Esophagus muscularis mucosa (tissue), 4 donors: ENCODE measurements around the gene BMP6. TPM values are rescaled to one million over a fixed set of nuclear protein-coding genes. Genes with fewer than 3 reads are reported as not detected.
A peak's percentile ranks its signal among the peaks of the same experiment; 100 is the strongest.

Experiments
- DNase-seq: peaks from one replicate; pipeline ENCODE4 v3.0.0-alpha.2; 2017; ENCODE audit errors: extremely low spot score
- H3K27ac ChIP-seq, 4 donors: fragments of 200-600 bp; sonication (generic); replicated peaks in 1 of 4; 1 replicate in 3 of 4; 2 replicates in 1 of 4; pipeline ENCODE4 v1.5.1; 2016 to 2019; ENCODE audit warnings: mild to moderate bottlenecking in 1 of 4
- H3K27me3 ChIP-seq, 4 donors: fragments of 200-600 bp; sonication (generic); one replicate each; pipeline versions ENCODE4 v1.5.1 to v1.6.0; 2016 to 2019
- H3K36me3 ChIP-seq, 4 donors: fragments of 200-600 bp; sonication (generic); one replicate each; pipeline ENCODE4 v1.5.1; 2016 to 2019
- H3K4me1 ChIP-seq, 4 donors: fragments of 200-600 bp; sonication (generic); one replicate each; pipeline ENCODE4 v1.5.1; 2016 to 2019
- H3K4me3 ChIP-seq, 4 donors: fragments of 200-600 bp; sonication (generic); 1 replicate in 2 of 4; 2 replicates in 2 of 4; pipeline ENCODE4 v1.5.1; 2016 to 2019; ENCODE audit warnings: mild to moderate bottlenecking in 4 of 4, moderate library complexity in 1 of 4
- H3K9me3 ChIP-seq, 4 donors: fragments of 200-600 bp; sonication (generic); 1 replicate in 3 of 4; 2 replicates in 1 of 4; pipeline ENCODE4 v1.5.1; 2016 to 2019
- CTCF ChIP-seq, 3 experiments: fragments of 200-600 bp in 2 of 3; fragments of 450-650 bp in 1 of 3; sonication (generic) in 2 of 3; IDR thresholded peaks; one replicate each; pipeline ENCODE4 v1.5.1; 2017 to 2019; ENCODE audit warnings: antibody characterized with exemption in 3 of 3, mild to moderate bottlenecking in 2 of 3, moderate library complexity in 1 of 3
- EP300 ChIP-seq: sonication (generic); formaldehyde crosslinking; IDR thresholded peaks from one replicate; pipeline ENCODE4 v1.6.1; 2017; ENCODE audit warnings: antibody characterized with exemption
- POLR2A ChIP-seq: fragments of 450-650 bp; IDR thresholded peaks from one replicate; pipeline ENCODE4 v1.6.1; 2017; ENCODE audit warnings: antibody characterized with exemption, moderate library complexity, mild to moderate bottlenecking, low read depth
- POLR2AphosphoS5 ChIP-seq, 2 donors: sonication (generic); formaldehyde crosslinking; IDR thresholded peaks; one replicate each; pipeline ENCODE4 v1.6.1; 2017; ENCODE audit warnings: antibody characterized with exemption in 2 of 2
- WGBS: methylation state at CpG from one replicate; pipeline ENCODE4 v1.1.5; 2018; 5-methylcytosine and 5-hydroxymethylcytosine counted together
- intact Hi-C: fragments of 100-400 bp; cut with DNase I; formaldehyde crosslinking; loops from one replicate; pipeline ENCODE4 v1.15.1; 2023
- total RNA-seq, 4 donors: library from RNA; depleted of rRNA; stranded (reverse); fragments of >200 nt; gene quantifications; one replicate each; pipeline versions ENCODE4 v1.1.0 to v1.2.1, GENCODE V29; 2016

BMP6 gene
- total RNA-seq, 4 donors from 2014 or later: 5.1 to 10.0 (median 6.9) TPM

GRCh38 chr6:7912024-7912423 is 186.1 kb downstream of the BMP6 start:
- Histone ChIP-seq H3K27me3 (no peaks in the 10 kb centered on the region), H3K36me3 (no peaks in the 10 kb centered on the region), H3K27ac (peak overlapping the region in 3 of 4 donors; percentile 22 to 88 (median 87)), H3K4me1 (peaks cover 23 to 30% (median 24%) of the 10 kb centered on the region in 4 donors), H3K9me3 (no peaks in the 10 kb centered on the region), H3K4me3 (no peak overlapping the region)
- 75% methylated on average over 6 of the region's 6 CpGs for WGBS
- DNase-seq: no peak
- TF ChIP-seq CTCF (IDR thresholded peaks at IDR 0.05) (no peak), POLR2AphosphoS5 (IDR thresholded peaks at IDR 0.05) (peak; percentile 10 to 43)
- intact Hi-C loops: loop anchor here (2.0 to 5.0 kb wide), 4 partner anchors 80 to 191 kb away; partner anchors contain the start of gene BLOC1S5

- H3K36me3 ChIP-seq: no peaks in the 10 kb centered on the region
- peaks cover 15 to 26% (median 24%) of the 10 kb centered on the region in 4 donors for H3K4me1 ChIP-seq
- 84% methylated on average over 8 of the region's 8 CpGs for WGBS
- TF ChIP-seq CTCF (IDR thresholded peaks at IDR 0.05) (no peak), POLR2A (no peak), POLR2AphosphoS5 (IDR thresholded peaks at IDR 0.05) (no peak), EP300 (no peak)
- H3K4me3 ChIP-seq: no peak overlapping the region
- no peaks in the 10 kb centered on the region for H3K9me3 ChIP-seq
- intact Hi-C loops: loop anchor here (2.0 to 5.0 kb wide), 4 partner anchors 79 to 192 kb away; partner anchors contain the start of gene BLOC1S5
- H3K27ac ChIP-seq: peak overlapping the region in 1 of 4 donors; percentile 36
- no peaks in the 10 kb centered on the region for H3K27me3 ChIP-seq
- no peak for DNase-seq
Observed at GRCh38 chr6:7912736-7913517, 187.0 kb downstream of the BMP6 start.

- no peak overlapping the region for H3K4me3 ChIP-seq
- 83% methylated on average over 5 of the region's 5 CpGs for WGBS
- H3K27ac ChIP-seq: no peak overlapping the region
- H3K27me3 ChIP-seq: no peaks in the 10 kb centered on the region
- no peaks in the 10 kb centered on the region for H3K36me3 ChIP-seq
- no peak for DNase-seq
- TF ChIP-seq EP300: no peak
- TF ChIP-seq CTCF (IDR thresholded peaks at IDR 0.05): no peak
- no peak for TF ChIP-seq POLR2A
- intact Hi-C loops: loop anchor here (5.0 kb wide), 3 partner anchors 78 to 148 kb away; partner anchors contain the start of gene BLOC1S5
- no peaks in the 10 kb centered on the region for H3K9me3 ChIP-seq
- H3K4me1 ChIP-seq: peaks cover 9 to 14% (median 12%) of the 10 kb centered on the region in 4 donors
Observed at GRCh38 chr6:7914311-7914710, 188.4 kb downstream of the BMP6 start.

- TF ChIP-seq CTCF (IDR thresholded peaks at IDR 0.05) (no peak), EP300 (no peak), POLR2AphosphoS5 (IDR thresholded peaks at IDR 0.05) (no peak), POLR2A (no peak)
- no peaks in the 10 kb centered on the region for H3K9me3 ChIP-seq
- H3K36me3 ChIP-seq: no peaks in the 10 kb centered on the region
- WGBS: 86% methylated on average over 11 of the region's 11 CpGs
- intact Hi-C loops: loop anchor here (5.0 kb wide), 3 partner anchors 77 to 147 kb away; partner anchors contain the start of gene BLOC1S5
- peaks cover 5 to 9% (median 8%) of the 10 kb centered on the region in 4 donors for H3K4me1 ChIP-seq
- no peak overlapping the region for H3K4me3 ChIP-seq
- peaks cover 0 to 5% (median 0%) of the 10 kb centered on the region in 4 donors for H3K27me3 ChIP-seq
- H3K27ac ChIP-seq: no peak overlapping the region
- no peak for DNase-seq
Observed at GRCh38 chr6:7914991-7915789, 189.3 kb downstream of the BMP6 start.
